ENCODE data around the gene APLP1.

- TF ChIP-seq ELK1 (IDR thresholded peaks at IDR 0.05; ENCODE audit: low read depth, low read length) (no peak), HOXA7 (CRISPR knock-in tag; IDR thresholded peaks at IDR 0.05) (no peak), SMC3 (IDR thresholded peaks at IDR 0.05) (no peak), CTCF (IDR thresholded peaks at IDR 0.05) (no peak), EP300 (IDR thresholded peaks at IDR 0.05) (no peak)
- TF ChIP-seq, protein P1, sequence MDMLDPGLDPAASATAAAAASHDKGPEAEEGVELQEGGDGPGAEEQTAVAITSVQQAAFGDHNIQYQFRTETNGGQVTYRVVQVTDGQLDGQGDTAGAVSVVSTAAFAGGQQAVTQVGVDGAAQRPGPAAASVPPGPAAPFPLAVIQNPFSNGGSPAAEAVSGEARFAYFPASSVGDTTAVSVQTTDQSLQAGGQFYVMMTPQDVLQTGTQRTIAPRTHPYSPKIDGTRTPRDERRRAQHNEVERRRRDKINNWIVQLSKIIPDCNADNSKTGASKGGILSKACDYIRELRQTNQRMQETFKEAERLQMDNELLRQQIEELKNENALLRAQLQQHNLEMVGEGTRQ (IDR thresholded peaks at IDR 0.05): no peak; the same call in 1 of the 2 replicates
- TF ChIP-seq, protein P2, sequence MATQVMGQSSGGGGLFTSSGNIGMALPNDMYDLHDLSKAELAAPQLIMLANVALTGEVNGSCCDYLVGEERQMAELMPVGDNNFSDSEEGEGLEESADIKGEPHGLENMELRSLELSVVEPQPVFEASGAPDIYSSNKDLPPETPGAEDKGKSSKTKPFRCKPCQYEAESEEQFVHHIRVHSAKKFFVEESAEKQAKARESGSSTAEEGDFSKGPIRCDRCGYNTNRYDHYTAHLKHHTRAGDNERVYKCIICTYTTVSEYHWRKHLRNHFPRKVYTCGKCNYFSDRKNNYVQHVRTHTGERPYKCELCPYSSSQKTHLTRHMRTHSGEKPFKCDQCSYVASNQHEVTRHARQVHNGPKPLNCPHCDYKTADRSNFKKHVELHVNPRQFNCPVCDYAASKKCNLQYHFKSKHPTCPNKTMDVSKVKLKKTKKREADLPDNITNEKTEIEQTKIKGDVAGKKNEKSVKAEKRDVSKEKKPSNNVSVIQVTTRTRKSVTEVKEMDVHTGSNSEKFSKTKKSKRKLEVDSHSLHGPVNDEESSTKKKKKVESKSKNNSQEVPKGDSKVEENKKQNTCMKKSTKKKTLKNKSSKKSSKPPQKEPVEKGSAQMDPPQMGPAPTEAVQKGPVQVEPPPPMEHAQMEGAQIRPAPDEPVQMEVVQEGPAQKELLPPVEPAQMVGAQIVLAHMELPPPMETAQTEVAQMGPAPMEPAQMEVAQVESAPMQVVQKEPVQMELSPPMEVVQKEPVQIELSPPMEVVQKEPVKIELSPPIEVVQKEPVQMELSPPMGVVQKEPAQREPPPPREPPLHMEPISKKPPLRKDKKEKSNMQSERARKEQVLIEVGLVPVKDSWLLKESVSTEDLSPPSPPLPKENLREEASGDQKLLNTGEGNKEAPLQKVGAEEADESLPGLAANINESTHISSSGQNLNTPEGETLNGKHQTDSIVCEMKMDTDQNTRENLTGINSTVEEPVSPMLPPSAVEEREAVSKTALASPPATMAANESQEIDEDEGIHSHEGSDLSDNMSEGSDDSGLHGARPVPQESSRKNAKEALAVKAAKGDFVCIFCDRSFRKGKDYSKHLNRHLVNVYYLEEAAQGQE (IDR thresholded peaks at IDR 0.05): no peak
Measured at GRCh38 chr19:35833972-35834371, 34.4 kb upstream of the APLP1 start.
